ENCODE data around the gene SLC23A2.
A peak's percentile ranks its signal among the peaks of the same experiment; 100 is the strongest.

The SLC23A2 gene

GRCh38 chr20:4950437-4950836 lies 50.9 kb downstream of the SLC23A2 start:
- ChIA-PET POLR2A (no interaction called here), CTCF (interaction anchor here (0.8 to 4.1 kb wide), 16 partner anchors 8 to 224 kb away, joined by 3 to 15 read pairs (median 3); no protein-coding TSS in a partner anchor)
- TF ChIP-seq CTCF (IDR thresholded peaks at IDR 0.05; ENCODE audit: control extremely low read depth, extremely low read depth, low read depth, missing control alignments): no peak
- DNase-seq (ENCODE audit: extremely low spot score): no peak

DNA sequence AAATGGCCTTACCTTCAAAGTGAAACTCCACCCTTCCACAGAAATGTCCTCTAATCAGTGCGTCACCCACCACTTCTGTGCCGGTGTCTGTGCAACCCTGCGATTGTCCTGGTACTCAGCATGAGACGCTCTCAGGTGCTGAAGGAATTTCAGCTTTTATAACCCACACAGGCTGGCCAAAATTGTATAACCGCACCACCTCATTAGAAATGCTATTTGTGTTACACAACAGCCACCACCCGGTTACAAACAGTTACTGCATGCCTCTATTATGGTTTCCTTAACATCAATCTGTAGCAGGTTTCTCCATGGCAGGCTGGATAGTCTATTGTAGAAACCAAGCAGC lies 51.5 kb downstream of the SLC23A2 start:
- DNase-seq (ENCODE audit: extremely low spot score): peak; percentile 54
- peak; percentile 52 for TF ChIP-seq CTCF (IDR thresholded peaks at IDR 0.05; ENCODE audit: control extremely low read depth, extremely low read depth, low read depth, missing control alignments)
- CTCF ChIA-PET: interaction anchor here (0.7 to 4.1 kb wide), 15 partner anchors 9 to 224 kb away, joined by 3 to 15 read pairs (median 3); no protein-coding TSS in a partner anchor
- POLR2A ChIA-PET: no interaction called here

DNA sequence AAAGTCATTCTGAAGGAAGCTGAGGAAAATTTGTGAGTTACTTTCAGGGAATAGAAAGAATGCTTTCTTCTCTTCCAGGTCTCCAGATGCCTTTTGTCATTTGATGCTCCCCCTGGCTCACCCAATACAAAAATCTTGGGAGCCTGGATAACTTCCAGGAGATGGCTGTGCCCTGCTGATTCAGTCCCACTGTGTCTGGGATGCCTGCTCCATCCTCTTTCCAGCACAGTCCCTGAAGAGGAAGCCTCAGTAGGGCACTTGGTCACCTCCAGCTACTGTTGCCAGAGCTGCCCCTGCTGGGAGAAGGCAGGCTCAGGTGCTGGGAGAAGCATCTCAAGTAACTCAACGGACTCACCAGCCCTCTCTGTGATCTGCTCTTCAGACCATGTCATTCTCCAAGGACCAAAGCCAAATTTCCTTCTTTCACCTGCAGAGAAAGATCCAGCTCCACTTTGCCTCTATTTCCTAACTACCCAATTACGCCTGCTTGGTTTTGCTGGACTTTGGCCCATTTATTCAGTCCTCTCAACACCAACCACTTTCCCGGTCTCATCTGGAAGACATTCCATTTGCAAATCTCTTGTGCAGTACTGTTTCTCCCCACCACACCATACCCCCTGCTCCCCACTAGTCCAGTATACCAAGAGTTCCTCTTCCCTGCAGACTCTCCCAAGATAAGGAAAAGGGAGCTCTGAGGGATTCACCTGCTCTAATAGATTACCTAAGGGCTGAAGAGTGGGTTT lies 53.3 kb downstream of the SLC23A2 start:
- ChIA-PET CTCF (interaction anchor here (0.9 to 4.1 kb wide), 8 partner anchors 8 to 207 kb away, joined by 3 to 17 read pairs (median 4); no protein-coding TSS in a partner anchor), POLR2A (no interaction called here)
- no peak for TF ChIP-seq CTCF (IDR thresholded peaks at IDR 0.05; ENCODE audit: control extremely low read depth, extremely low read depth, low read depth, missing control alignments)
- DNase-seq (ENCODE audit: extremely low spot score): no peak

DNA sequence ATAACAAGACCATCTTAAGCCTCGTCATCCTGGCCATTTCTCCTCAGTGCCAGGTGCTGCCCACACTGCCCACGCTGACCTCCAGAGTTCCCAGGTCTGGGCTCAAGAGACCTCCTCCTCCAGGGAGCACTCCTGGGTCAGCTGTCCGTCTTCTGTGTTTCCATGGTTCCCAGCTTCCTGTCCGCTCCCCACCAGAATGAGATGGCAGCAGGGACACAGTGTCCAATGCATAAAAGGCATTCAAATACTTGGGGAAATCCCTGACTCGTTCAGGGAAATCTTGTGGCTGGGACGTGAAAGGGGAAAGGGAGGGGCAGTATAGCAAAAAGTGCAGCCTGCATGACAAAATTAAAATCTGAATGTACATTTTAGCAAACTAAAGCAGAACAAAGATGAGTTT lies 54.3 kb downstream of the SLC23A2 start:
- TF ChIP-seq CTCF (IDR thresholded peaks at IDR 0.05; ENCODE audit: control extremely low read depth, extremely low read depth, low read depth, missing control alignments): no peak
- CTCF ChIA-PET: interaction anchor here (1.7 to 4.1 kb wide), 4 partner anchors 9 to 206 kb away, joined by 3 to 17 read pairs (median 14); no protein-coding TSS in a partner anchor
- POLR2A ChIA-PET: no interaction called here
- DNase-seq (ENCODE audit: extremely low spot score): peak; percentile 64

DNA sequence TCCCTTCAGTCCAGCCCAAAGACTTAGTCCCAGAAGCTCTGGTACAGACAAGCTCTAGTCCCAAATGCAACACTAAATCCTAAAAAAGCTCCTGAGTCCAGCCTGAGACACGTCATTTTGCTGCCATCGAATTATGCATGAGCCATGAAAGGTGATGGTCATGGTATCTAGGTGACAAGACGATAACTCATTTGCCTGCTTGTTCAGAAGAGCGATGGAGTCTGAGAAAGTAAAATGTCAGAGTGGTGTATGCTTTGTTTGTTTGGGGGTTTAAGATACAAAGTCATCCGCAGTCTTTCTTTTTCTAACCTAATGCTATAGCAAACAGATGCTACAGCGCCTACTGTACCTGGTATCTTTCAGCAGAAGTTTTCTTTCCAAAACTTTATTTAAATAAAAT lies 54.7 kb downstream of the SLC23A2 start:
- DNase-seq (ENCODE audit: extremely low spot score): no peak
- CTCF ChIA-PET: interaction anchor here (2.2 to 4.1 kb wide), 3 partner anchors 10 to 206 kb away, joined by 13 to 17 read pairs (median 15); no protein-coding TSS in a partner anchor
- no peak for TF ChIP-seq CTCF (IDR thresholded peaks at IDR 0.05; ENCODE audit: control extremely low read depth, extremely low read depth, low read depth, missing control alignments)
- POLR2A ChIA-PET: no interaction called here

- no peak for TF ChIP-seq CTCF (IDR thresholded peaks at IDR 0.05; ENCODE audit: control extremely low read depth, extremely low read depth, low read depth, missing control alignments)
- ChIA-PET POLR2A (no interaction called here), CTCF (interaction anchor here (1.4 to 4.2 kb wide), 3 partner anchors 9 to 155 kb away, joined by 4 to 20 read pairs (median 4); no protein-coding TSS in a partner anchor)
- no peak for DNase-seq (ENCODE audit: extremely low spot score)
Observed at GRCh38 chr20:4944518-4945313, 56.6 kb downstream of the SLC23A2 start.
